Superior temporal gyrus (tissue), 1 donor: ENCODE results near the gene GMDS.

ENCODE experiments used
- DNase-seq: peaks from one replicate; pipeline ENCODE4 v3.0.0-alpha.2; 2016; ENCODE audit errors: extremely low spot score

The GMDS gene

GRCh38 chr6:1614448-1615150 lies 630.8 kb downstream of the GMDS start:
- no peak for DNase-seq

- DNase-seq, result no peak
These were observed 631.5 kb downstream of the GMDS start for GRCh38 chr6:1613688-1614447.

GRCh38 chr6:1613346-1613687 lies 632.1 kb downstream of the GMDS start:
- no peak for DNase-seq

- DNase-seq, result no peak
These were observed 632.5 kb downstream of the GMDS start for GRCh38 chr6:1612974-1613306.

GRCh38 chr6:1612299-1612973 lies 633.0 kb downstream of the GMDS start:
- DNase-seq, result peak; percentile 27

DNA sequence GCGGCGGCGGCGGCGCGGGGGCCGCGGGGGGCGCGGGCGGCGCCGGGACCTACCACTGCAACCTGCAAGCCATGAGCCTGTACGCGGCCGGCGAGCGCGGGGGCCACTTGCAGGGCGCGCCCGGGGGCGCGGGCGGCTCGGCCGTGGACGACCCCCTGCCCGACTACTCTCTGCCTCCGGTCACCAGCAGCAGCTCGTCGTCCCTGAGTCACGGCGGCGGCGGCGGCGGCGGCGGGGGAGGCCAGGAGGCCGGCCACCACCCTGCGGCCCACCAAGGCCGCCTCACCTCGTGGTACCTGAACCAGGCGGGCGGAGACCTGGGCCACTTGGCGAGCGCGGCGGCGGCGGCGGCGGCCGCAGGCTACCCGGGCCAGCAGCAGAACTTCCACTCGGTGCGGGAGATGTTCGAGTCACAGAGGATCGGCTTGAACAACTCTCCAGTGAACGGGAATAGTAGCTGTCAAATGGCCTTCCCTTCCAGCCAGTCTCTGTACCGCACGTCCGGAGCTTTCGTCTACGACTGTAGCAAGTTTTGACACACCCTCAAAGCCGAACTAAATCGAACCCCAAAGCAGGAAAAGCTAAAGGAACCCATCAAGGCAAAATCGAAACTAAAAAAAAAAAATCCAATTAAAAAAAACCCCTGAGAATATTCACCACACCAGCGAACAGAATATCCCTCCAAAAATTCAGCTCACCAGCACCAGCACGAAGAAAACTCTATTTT lies 633.7 kb downstream of the GMDS start:
- no peak for DNase-seq

DNA sequence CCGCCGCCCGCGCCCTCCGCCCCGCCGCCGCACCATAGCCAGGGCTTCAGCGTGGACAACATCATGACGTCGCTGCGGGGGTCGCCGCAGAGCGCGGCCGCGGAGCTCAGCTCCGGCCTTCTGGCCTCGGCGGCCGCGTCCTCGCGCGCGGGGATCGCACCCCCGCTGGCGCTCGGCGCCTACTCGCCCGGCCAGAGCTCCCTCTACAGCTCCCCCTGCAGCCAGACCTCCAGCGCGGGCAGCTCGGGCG lies 634.2 kb downstream of the GMDS start:
- DNase-seq, result no peak

GRCh38 chr6:1610497-1611321 lies 634.7 kb downstream of the GMDS start:
- DNase-seq, result no peak

DNA sequence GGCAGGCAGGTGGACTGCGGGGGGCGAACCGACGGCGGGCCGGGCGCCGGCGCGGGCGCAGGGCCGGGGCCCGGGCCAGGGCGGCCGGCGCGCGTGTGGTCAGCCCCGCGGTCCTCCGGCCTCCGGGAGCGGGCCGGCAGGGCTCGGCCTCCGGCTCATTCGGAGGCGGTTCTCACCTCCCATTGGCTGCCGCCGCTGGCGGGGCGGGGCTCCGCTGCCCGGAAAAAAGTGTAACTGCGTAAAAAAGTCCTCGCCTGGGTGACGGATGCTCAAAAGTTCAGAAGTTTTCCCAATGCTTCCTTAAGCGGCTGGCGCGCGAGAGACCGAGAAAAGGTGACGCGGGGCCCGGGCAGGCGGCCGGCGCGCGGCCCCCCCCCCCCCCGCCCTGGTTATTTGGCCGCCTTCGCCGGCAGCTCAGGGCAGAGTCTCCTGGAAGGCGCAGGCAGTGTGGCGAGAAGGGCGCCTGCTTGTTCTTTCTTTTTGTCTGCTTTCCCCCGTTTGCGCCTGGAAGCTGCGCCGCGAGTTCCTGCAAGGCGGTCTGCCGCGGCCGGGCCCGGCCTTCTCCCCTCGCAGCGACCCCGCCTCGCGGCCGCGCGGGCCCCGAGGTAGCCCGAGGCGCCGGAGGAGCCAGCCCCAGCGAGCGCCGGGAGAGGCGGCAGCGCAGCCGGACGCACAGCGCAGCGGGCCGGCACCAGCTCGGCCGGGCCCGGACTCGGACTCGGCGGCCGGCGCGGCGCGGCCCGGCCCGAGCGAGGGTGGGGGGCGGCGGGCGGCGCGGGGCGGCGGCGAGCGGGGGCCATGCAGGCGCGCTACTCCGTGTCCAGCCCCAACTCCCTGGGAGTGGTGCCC lies 635.5 kb downstream of the GMDS start, which contains the start of gene FOXC1:
Gene FOXC1, plus strand, starts transcription at position 268 of the 849 bp plus-strand sequence. Its CDS starts 531 bp downstream, at position 799.
- DNase-seq, result no peak

- DNase-seq, result no peak
These were observed 636.3 kb downstream of the GMDS start for GRCh38 chr6:1609041-1609647.

DNA sequence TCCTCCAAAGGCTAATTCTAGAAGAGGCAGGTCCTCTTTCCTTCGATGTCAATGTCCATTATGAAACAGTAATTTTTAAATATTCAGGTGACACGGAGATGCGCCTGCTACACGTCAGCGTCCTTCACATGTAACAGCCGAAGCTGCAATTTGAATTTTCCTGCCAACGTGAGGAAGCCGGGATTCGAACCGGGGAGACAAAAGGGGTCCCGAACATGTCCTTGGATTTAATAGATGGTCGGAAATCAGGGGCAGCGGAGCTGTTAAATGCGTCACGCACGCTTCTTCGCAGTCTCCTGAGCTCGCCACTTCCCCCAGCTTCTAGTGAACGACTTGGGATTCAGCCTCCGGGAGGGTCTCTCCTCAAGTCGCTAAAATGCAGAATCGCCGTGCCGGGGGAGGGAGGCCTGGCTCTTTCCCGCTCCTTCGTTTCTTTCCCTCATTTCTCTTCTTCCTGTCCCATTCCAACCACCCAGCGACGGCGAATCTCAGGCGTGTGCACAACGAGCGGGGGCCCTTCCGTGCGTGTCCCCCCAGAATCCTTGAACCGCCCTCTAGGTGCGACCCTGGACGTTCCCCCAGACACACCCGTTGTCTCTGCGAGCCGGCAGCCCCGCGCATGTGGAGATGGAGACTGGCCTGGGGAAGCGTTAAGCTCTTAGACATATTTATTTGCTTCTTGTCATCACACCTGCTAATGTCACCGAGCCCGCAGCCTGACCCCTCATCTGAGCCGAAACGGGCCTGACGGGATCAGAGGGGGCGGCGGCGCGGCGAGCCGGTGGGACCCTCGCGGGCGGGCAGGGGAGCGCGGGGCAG lies 637.0 kb downstream of the GMDS start:
- DNase-seq, result no peak

DNA sequence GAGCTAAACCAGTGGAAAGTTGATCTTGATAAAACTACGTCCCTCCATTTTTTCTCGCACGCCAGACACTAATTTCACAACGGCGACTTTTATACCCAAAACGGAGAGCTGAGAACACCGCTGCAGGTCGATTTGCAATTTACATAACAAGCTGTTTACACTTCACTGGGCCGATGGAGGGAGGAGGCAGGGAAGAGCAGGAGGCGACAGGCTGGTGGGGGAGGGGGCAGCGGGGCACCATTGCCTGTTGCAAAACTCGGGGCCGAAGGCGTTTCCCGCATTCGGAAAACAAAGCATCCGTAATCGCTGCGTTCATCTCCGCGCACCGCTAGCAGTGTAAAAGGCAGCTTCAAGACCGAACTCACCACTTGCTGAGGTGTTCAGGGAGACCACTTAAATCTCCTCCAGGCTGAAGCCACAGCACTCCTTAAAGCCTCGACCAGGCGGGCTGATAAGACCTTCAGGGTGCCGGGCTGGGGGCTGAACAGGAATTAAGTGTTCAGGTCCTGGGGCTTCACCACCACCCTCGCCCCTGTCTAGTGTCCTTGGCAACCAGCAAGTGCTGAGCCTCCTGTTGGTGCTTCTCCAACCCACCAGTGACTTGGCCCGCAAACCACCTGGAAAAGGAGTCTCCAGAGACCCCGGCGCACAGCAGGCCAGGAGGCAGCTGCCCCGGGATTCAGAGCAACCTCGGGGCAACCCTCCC lies 637.7 kb downstream of the GMDS start:
- no peak for DNase-seq

- no peak for DNase-seq
These were observed 638.5 kb downstream of the GMDS start for GRCh38 chr6:1606780-1607515.

GRCh38 chr6:1605893-1606779 lies 639.3 kb downstream of the GMDS start:
- DNase-seq, result no peak

DNA sequence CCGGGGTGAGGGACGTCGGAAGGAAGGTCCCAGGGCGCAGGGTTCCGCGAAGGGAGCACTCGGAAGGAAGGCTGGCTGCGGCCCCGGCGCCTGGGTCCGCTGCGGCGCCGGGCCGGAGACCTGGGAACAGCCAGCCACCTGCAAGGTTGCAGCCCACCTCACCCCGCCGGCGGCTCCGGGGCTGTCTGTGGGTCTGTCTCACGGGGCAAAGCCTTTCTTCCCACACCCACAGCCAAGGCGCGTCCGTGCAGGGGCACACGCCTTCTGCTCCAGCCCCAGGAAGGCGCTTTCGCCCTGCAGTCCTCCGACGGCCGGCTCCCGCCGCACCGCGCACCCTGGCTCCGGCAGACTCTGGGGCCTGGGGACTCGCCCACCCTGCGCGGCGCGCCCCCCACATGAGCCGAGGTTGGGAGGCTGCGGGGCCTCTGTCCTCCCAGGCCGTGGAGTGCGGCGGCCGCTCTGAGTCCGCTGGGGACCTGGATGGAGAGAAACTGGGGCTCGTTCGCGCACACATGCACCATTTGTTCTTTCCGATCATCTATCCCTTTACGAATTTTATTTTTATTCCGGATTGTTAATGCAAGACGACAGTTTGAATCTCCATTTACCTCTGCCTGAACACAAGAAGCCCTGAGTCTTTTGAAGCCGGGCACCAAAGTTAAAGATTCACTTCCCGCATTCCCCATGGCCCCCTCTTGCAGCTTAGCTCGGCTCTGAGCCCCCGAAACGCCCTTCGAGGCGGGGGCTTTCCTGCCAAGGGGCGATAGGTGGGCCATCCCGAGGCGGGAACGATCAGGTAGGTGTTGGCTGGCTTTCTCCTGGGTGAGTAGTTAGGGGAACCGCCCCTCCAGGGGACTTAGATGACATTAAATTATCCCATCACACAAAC lies 640.2 kb downstream of the GMDS start:
- no peak for DNase-seq
